HepG2 (cell line): Measurements from ENCODE around the gene VAV2. TPM values are rescaled to one million over a fixed set of nuclear protein-coding genes. Genes with fewer than 3 reads are reported as not detected.

Experiments
- ARID5B ChIP-seq: IDR thresholded peaks from 2 replicates; pipeline ENCODE4 v1.4.0; 2020; ENCODE audit warnings: mild to moderate bottlenecking, missing genetic modification reagents
- BORCS8-MEF2B ChIP-seq: sonication (generic); formaldehyde crosslinking; IDR thresholded peaks from 2 replicates; pipeline ENCODE4 v1.8.0; 2022; ENCODE audit warnings: mild to moderate bottlenecking, missing genetic modification reagents
- CREM ChIP-seq, 2 experiments: sonication (generic) in 1 of 2; formaldehyde crosslinking in 1 of 2; IDR thresholded peaks; 2 replicates each; pipeline versions ENCODE4 v1.4.0 to v1.6.1; 2016 to 2020; ENCODE audit warnings: antibody characterized with exemption in 1 of 2, mild to moderate bottlenecking in 1 of 2, missing genetic modification reagents in 1 of 2
- E2F2 ChIP-seq: sonication (generic); formaldehyde crosslinking; IDR thresholded peaks from 2 replicates; pipeline ENCODE4 v1.4.0; 2020; ENCODE audit warnings: missing genetic modification reagents, borderline replicate concordance
- FOXP4 ChIP-seq: sonication (generic); formaldehyde crosslinking; IDR thresholded peaks from 2 replicates; pipeline ENCODE4 v1.4.0; 2020; ENCODE audit warnings: missing genetic modification reagents
- LRRFIP1 ChIP-seq: sonication (generic); formaldehyde crosslinking; conservative IDR thresholded peaks from 2 replicates; pipeline ENCODE4 v1.4.0; 2020; ENCODE audit warnings: missing genetic modification reagents
- MAFG ChIP-seq: sonication (generic); formaldehyde crosslinking; IDR thresholded peaks from 2 replicates; pipeline ENCODE4 v1.5.1; 2020; ENCODE audit warnings: mild to moderate bottlenecking, missing genetic modification reagents
- MED1 ChIP-seq: sonication (generic); formaldehyde crosslinking; IDR thresholded peaks from 2 replicates; pipeline ENCODE4 v1.4.0; 2020; ENCODE audit warnings: missing genetic modification reagents
- MIER3 ChIP-seq: IDR thresholded peaks from 2 replicates; pipeline ENCODE4 v1.6.1; 2016; ENCODE audit warnings: missing compliant biosample characterization, borderline replicate concordance
- NR2F1 ChIP-seq, 2 experiments: fragments of 450-650 bp in 1 of 2; formaldehyde crosslinking in 1 of 2; IDR thresholded peaks; 2 replicates each; pipeline versions ENCODE4 v1.5.0 to v1.6.1; 2016 to 2020; ENCODE audit warnings: mild to moderate bottlenecking in 1 of 2, missing compliant biosample characterization in 1 of 2, missing genetic modification reagents in 1 of 2, moderate library complexity in 1 of 2
- PHF5A ChIP-seq: IDR thresholded peaks from one replicate; pipeline ENCODE4 v1.6.1; 2018; ENCODE audit warnings: low read depth, missing genetic modification reagents; ENCODE audit not compliant: unreplicated experiment
- POLR2G ChIP-seq: fragments of 200-400 bp; formaldehyde crosslinking; IDR thresholded peaks from 2 replicates; pipeline ENCODE4 v1.6.1; 2018; ENCODE audit warnings: mild to moderate bottlenecking, low read depth, low read length, moderate library complexity
- SAFB2 ChIP-seq: sonication (generic); formaldehyde crosslinking; IDR thresholded peaks from 2 replicates; pipeline ENCODE4 v1.5.1; 2020; ENCODE audit warnings: missing genetic modification reagents, low read depth, mild to moderate bottlenecking, borderline replicate concordance
- SALL1 ChIP-seq: sonication (generic); formaldehyde crosslinking; IDR thresholded peaks from 2 replicates; pipeline ENCODE4 v1.8.0; 2022; ENCODE audit warnings: mild to moderate bottlenecking, missing genetic modification reagents
- SRSF9 ChIP-seq: fragments of 200-400 bp; formaldehyde crosslinking; IDR thresholded peaks from 2 replicates; pipeline ENCODE4 v1.6.1; 2018; ENCODE audit warnings: borderline replicate concordance, mild to moderate bottlenecking, low read depth, low read length; ENCODE audit not compliant: insufficient read depth, poor library complexity, severe bottlenecking
- SRY ChIP-seq: sonication (generic); formaldehyde crosslinking; IDR thresholded peaks from 2 replicates; pipeline ENCODE4 v1.8.0; 2022; ENCODE audit warnings: mild to moderate bottlenecking, missing genetic modification reagents
- TP53 ChIP-seq: sonication (generic); formaldehyde crosslinking; conservative IDR thresholded peaks from 2 replicates; pipeline ENCODE4 v1.4.0; 2020; ENCODE audit warnings: missing genetic modification reagents
- ZMYM2 ChIP-seq: sonication (generic); formaldehyde crosslinking; IDR thresholded peaks from 2 replicates; pipeline ENCODE4 v1.8.0; 2022; ENCODE audit warnings: mild to moderate bottlenecking, missing genetic modification reagents
- ZNF343 ChIP-seq: sonication (generic); formaldehyde crosslinking; IDR thresholded peaks from 2 replicates; pipeline ENCODE4 v1.4.0; 2020; ENCODE audit warnings: mild to moderate bottlenecking, missing genetic modification reagents
- ZNF557 ChIP-seq: sonication (generic); formaldehyde crosslinking; IDR thresholded peaks from 2 replicates; pipeline ENCODE4 v1.4.0; 2020; ENCODE audit warnings: missing genetic modification reagents
- polyA plus RNA-seq, 8 experiments: library from polyadenylated mRNA; depleted of rRNA in 3 of 8; stranded (reverse) in 7 of 8; unstranded in 1 of 8; fragments of >200 nt; fragmentation: Illumina TruSeq in 4 of 8; extraction: Trizol in 4 of 8; gene quantifications; 2 replicates each; pipeline versions ENCODE4 v1.2.1 to v1.2.3, GENCODE V29; 2011 to 2016; ENCODE audit warnings: low read depth in 4 of 8, missing spikeins in 1 of 8, mixed read lengths in 1 of 8; ENCODE audit not compliant: insufficient read depth in 1 of 8
- total RNA-seq, 5 experiments: library from RNA; depleted of rRNA; stranded (reverse); fragments of >200 nt; fragmentation: Illumina TruSeq; extraction: Trizol; gene quantifications; 2 replicates each; pipeline ENCODE4 v1.2.3, GENCODE V29; 2016; ENCODE audit warnings: low read depth in 1 of 5

VAV2 gene
- total and polyA plus RNA-seq, 2 of the 13 experiments (the other 11 are each of a cell fraction or from before 2014, with no cell fraction given) = 22.5 to 22.9 TPM

- TF ChIP-seq ARID5B (CRISPR knock-in tag) (peak; percentile 26; the same call in 1 of the 2 replicates), NR2F1 (CRISPR knock-in tag; IDR thresholded peaks at IDR 0.05) (no peak), MED1 (CRISPR knock-in tag) (0 out of 2 replicates have a peak, but pooled peaks have one; percentile 39), SRSF9 (no peak), MIER3 (CRISPR knock-in tag) (peak; percentile 37; the same call in 1 of the 2 replicates), ZMYM2 (no peak), CREM (IDR thresholded peaks at IDR 0.05) (no peak), CREM (CRISPR knock-in tag; IDR thresholded peaks at IDR 0.05) (no peak), SRY (no peak), FOXP4 (peak; percentile 55; the same call in 1 of the 2 replicates), SAFB2 (CRISPR knock-in tag) (no peak), POLR2G (no peak), MAFG (no peak), SALL1 (CRISPR knock-in tag) (peak; percentile 48), ZNF343 (CRISPR knock-in tag) (no peak), PHF5A (no peak), E2F2 (CRISPR knock-in tag) (no peak), TP53 (CRISPR knock-in tag) (no peak), LRRFIP1 (no peak), BORCS8-MEF2B (CRISPR knock-in tag) (no peak), ZNF557 (no peak)
Observed at GRCh38 chr9:133752739-133753446, 239.2 kb downstream of the VAV2 start (continued).
